HG03103 (cell line): Measurements from ENCODE around the gene SDHB.

ENCODE experiments used
- ATAC-seq: cut with Tn5 transposase; IDR thresholded peaks from one replicate; pipeline ENCODE4 v1.9.1; 2021; ENCODE audit warnings: low read depth; ENCODE audit not compliant: unreplicated experiment

SDHB gene

DNA sequence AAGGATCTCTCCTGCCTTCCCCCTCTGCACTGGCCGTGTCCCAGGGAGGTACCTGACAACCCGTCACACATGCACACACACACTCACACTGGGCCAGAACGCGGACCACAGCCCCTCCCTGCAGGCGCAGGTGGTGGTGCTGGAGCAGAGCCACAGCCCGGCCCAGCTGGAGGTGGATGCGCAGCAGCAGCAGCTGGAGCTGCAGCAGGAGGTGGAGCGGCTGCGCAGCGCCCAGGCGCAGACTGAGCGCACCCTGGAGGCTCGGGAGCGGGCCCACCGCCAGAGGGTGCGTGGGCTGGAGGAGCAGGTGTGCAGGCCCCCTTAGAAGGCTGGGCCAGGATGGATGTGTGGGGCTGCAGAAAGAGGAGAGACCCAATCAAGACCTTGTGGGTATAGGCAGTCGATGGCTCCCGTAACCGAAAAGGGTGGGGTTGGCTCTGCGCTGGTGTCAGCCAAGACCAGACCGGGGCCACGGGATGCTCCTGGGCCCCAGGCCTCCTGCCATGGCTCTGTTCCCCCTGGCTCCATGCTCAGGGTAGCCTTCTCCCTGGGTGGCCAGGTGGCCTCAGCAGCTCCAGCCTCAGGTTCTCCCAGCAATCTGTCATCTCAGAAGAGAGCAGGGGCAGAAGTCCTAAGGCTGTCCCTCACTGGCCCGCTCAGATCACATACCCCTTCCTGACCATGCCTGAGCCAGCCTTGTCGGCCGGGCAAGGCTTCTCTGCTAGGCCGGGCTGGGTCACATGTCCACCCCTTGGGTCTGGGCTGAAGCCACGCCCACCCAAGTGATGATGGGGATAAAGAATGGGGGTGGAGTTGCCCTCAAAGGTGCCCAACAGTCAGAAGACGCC lies 82.3 kb downstream of the SDHB start:
- no peak for ATAC-seq

- no peak for ATAC-seq
Observed at GRCh38 chr1:16970132-16970910, 83.5 kb downstream of the SDHB start.

DNA sequence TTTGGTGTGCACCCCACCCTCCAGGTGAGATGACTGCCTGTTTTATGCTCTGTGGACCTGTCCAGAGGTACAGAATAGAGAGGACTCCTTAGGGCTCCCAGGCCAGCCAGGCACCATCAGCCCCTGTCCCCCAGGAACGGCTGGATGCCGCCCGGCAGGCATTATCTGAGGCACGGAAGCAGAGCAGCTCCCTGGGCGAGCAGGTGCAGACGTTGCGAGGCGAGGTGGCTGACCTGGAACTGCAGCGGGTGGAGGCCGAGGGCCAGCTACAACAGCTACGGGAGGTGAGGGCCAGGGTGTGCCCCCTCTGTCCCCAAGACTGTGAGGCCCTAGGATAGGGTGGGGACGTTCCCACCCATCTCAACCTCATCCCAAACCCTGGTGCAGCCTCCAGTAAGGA lies 84.2 kb downstream of the SDHB start:
- no peak for ATAC-seq

GRCh38 chr1:16969057-16969611 lies 84.7 kb downstream of the SDHB start:
- ATAC-seq = no peak
